OCI-LY1 (cell line): ENCODE measurements around the gene CXCL5.

Experiments used
- EZH2 ChIP-seq: fragments of 200-600 bp; sonication (generic), shearing (Covaris generic); IDR thresholded peaks from 2 replicates; pipeline ENCODE4 v1.8.0; 2017; ENCODE audit warnings: borderline replicate concordance, mixed run types, mild to moderate bottlenecking, antibody characterized with exemption, low read length, moderate library complexity, mixed read lengths
- TF ChIP-seq, protein P1 (sequence below): fragments of 200-600 bp; sonication (generic), shearing (Covaris generic); IDR thresholded peaks from 2 replicates; pipeline ENCODE4 v1.5.1; 2017; ENCODE audit warnings: mild to moderate bottlenecking, antibody characterized with exemption, low read length, moderate library complexity, mixed read lengths

GRCh38 chr4:74013264-74013663 is 14.8 kb upstream of the CXCL5 start:
- TF ChIP-seq, protein P1, sequence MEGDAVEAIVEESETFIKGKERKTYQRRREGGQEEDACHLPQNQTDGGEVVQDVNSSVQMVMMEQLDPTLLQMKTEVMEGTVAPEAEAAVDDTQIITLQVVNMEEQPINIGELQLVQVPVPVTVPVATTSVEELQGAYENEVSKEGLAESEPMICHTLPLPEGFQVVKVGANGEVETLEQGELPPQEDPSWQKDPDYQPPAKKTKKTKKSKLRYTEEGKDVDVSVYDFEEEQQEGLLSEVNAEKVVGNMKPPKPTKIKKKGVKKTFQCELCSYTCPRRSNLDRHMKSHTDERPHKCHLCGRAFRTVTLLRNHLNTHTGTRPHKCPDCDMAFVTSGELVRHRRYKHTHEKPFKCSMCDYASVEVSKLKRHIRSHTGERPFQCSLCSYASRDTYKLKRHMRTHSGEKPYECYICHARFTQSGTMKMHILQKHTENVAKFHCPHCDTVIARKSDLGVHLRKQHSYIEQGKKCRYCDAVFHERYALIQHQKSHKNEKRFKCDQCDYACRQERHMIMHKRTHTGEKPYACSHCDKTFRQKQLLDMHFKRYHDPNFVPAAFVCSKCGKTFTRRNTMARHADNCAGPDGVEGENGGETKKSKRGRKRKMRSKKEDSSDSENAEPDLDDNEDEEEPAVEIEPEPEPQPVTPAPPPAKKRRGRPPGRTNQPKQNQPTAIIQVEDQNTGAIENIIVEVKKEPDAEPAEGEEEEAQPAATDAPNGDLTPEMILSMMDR, result no peak
- TF ChIP-seq EZH2, result no peak
